Measurements from ENCODE around the gene SLC22A23.

SLC22A23 gene

DNA sequence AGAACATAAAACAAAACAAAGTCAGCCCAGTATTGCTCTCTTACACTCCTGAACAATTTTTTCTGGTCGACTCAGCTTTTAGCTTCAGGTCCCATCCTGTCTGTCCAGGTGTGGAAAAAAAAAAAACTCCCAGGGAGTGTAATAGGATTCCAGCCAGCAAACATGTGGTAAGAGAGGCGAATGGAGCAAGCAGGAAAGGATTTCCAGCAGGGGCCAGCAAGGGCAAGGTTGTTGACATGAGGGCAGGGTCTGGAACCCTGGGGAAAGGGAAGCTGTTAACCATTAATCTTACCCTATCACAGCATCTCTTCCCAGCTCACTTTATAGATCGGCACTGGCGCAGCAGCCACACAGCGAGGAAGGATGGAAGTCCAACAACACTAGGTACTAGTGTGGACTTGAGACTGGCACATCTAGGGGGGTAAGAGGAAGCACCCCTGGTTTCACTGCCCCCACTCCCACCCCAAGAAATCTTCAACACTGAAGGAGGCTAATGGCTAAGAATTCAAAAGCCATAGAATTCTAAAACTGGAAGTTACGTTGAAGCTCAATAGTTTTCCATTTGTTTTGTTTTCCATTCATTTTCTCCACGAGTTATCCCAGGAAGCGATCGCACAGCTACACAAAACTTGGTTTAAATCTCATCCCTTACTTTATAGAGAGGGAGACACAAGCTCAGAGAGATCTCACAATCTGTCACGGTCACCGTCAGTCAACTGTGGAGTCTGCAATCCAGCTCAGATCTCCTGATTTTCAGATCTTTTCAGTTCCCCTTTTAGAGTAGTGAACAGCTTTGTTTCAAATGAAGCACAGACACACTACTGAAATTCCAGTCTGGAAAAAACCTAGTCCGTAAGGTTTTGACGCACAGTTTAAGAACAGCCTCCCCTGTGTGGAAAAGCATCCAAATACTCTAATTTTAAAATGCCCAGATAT is 53.3 kb downstream of the SLC22A23 start:
- H3K18ac ChIP-seq (ENCODE audit: low read depth in 1 of 2, low read length in 2 of 2) = no peak overlapping the region
- no peak overlapping the region for H2BK120ac ChIP-seq (ENCODE audit: low read depth, low read length)
- peak overlapping the region; percentile 38 for H3K4me2 ChIP-seq (ENCODE audit: low read length, poor library complexity, severe bottlenecking)
- H3K79me1 ChIP-seq (replicated peaks; ENCODE audit: low read length, poor library complexity, severe bottlenecking) = no peaks in the 10 kb centered on the region
- no peak overlapping the region for H3K9ac ChIP-seq (ENCODE audit: low read length)
- no peak overlapping the region for H2BK5ac ChIP-seq (ENCODE audit: low read depth, low read length, poor library complexity, severe bottlenecking)
- H4K91ac ChIP-seq (ENCODE audit: low read length) = no peak overlapping the region
- H4K8ac ChIP-seq (ENCODE audit: low read length) = no peak overlapping the region
- no peak overlapping the region for H2BK15ac ChIP-seq (ENCODE audit: low read depth, poor library complexity, severe bottlenecking)
- H3K27ac ChIP-seq (ENCODE audit: low read length, poor library complexity, severe bottlenecking) = no peak overlapping the region
- peaks cover 0 to 12% of the 10 kb centered on the region in 2 experiments for H3K36me3 ChIP-seq (ENCODE audit: control insufficient read depth in 1 of 2, insufficient read depth in 2 of 2, low read depth in 1 of 2, low read length in 2 of 2)
- H2AK5ac ChIP-seq (ENCODE audit: low read length, severe bottlenecking) = no peak overlapping the region
- H3K14ac ChIP-seq (ENCODE audit: low read length in 2 of 2) = no peak overlapping the region
- H2BK12ac ChIP-seq (ENCODE audit: low read length in 2 of 2) = no peak overlapping the region
- H3K4ac ChIP-seq (ENCODE audit: low read depth in 1 of 2, low read length in 2 of 2) = no peak overlapping the region
- H3K4me1 ChIP-seq (ENCODE audit: control insufficient read depth, insufficient read depth, low read depth, low read length) = peaks cover 16% of the 10 kb centered on the region
- no peak overlapping the region for H2AFZ ChIP-seq (ENCODE audit: low read depth, low read length)
- 60% methylated on average over 13 of the region's 13 CpGs for WGBS
- no peaks in the 10 kb centered on the region for H3K27me3 ChIP-seq (ENCODE audit: control insufficient read depth in 1 of 2, insufficient read depth in 1 of 2, low read length in 2 of 2)
- DNase-seq = peak; percentile 18
- no peak overlapping the region for H3K23ac ChIP-seq (ENCODE audit: low read length in 2 of 2)
- no peak overlapping the region for H3K4me3 ChIP-seq (ENCODE audit: insufficient read depth in 1 of 2, low read depth in 1 of 2, low read length in 2 of 2)
- no peaks in the 10 kb centered on the region for H3K9me3 ChIP-seq (ENCODE audit: control insufficient read depth, low read length)

DNA sequence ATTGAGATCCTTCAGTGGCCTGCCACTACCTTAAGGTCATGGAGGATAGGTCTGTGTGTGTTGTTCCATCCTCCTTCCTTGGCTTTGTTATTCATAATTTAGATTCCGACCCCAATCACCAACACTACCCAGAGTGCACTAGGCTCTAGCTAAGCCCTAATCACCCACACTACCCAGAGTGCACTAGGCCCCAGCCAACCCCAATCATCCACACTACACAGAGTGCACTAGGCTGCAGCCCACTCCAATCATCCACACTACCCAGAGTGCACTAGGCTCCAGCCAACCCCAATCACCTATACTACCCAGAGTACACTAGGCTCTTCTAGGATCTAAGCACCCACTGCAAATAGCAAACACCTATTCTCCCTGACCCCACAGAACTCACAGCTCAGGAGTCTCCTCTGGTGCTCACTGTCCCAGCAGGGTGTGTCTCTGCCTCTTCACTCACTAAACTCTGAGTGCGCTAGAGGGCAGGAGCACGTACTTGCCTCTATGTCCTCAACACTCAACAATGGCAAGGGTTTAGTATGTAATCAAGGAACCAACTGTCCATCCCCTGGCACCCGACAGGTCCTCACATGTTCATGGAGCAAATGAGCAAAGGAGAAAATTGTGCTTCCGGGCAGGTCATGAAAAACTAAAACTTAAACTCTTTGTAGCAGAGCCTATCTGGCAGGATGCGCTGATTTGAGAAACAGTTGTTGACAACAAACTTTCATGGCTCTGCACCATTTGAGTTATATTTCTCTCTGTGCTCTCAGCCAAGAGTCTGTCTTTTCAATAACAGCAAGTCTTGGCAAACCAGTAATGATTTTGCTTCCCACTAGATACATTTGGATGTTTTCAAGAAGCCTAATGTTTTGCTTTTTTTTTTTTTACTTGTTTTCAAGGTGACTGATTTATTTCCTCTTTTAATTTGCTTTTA is 54.3 kb downstream of the SLC22A23 start:
- DNase-seq = no peak
- Histone ChIP-seq H3K79me1 (replicated peaks; ENCODE audit: low read length, poor library complexity, severe bottlenecking) (no peaks in the 10 kb centered on the region), H4K8ac (ENCODE audit: low read length) (no peak overlapping the region), H3K4ac (ENCODE audit: low read depth in 1 of 2, low read length in 2 of 2) (no peak overlapping the region), H3K14ac (ENCODE audit: low read length in 2 of 2) (peak overlapping the region in 1 of 2 experiments; percentile 35), H4K91ac (ENCODE audit: low read length) (no peak overlapping the region), H3K18ac (ENCODE audit: low read depth in 1 of 2, low read length in 2 of 2) (no peak overlapping the region), H2AFZ (ENCODE audit: low read depth, low read length) (no peak overlapping the region), H3K27ac (ENCODE audit: low read length, poor library complexity, severe bottlenecking) (no peak overlapping the region), H3K9ac (ENCODE audit: low read length) (no peak overlapping the region), H3K23ac (ENCODE audit: low read length in 2 of 2) (no peak overlapping the region), H2BK12ac (ENCODE audit: low read length in 2 of 2) (no peak overlapping the region), H2BK120ac (ENCODE audit: low read depth, low read length) (no peak overlapping the region), H2AK5ac (ENCODE audit: low read length, severe bottlenecking) (peak overlapping the region; percentile 0), H3K4me2 (ENCODE audit: low read length, poor library complexity, severe bottlenecking) (no peak overlapping the region), H2BK15ac (ENCODE audit: low read depth, poor library complexity, severe bottlenecking) (no peak overlapping the region), H2BK5ac (ENCODE audit: low read depth, low read length, poor library complexity, severe bottlenecking) (no peak overlapping the region), H3K4me1 (ENCODE audit: control insufficient read depth, insufficient read depth, low read depth, low read length) (peaks cover 16% of the 10 kb centered on the region), H3K36me3 (ENCODE audit: control insufficient read depth in 1 of 2, insufficient read depth in 2 of 2, low read depth in 1 of 2, low read length in 2 of 2) (peaks cover 0 to 7% of the 10 kb centered on the region in 2 experiments), H3K4me3 (ENCODE audit: insufficient read depth in 1 of 2, low read depth in 1 of 2, low read length in 2 of 2) (no peak overlapping the region), H3K9me3 (ENCODE audit: control insufficient read depth, low read length) (no peaks in the 10 kb centered on the region), H3K27me3 (ENCODE audit: control insufficient read depth in 1 of 2, insufficient read depth in 1 of 2, low read length in 2 of 2) (no peaks in the 10 kb centered on the region)
- 85% methylated on average over 6 of the region's 6 CpGs for WGBS

DNA sequence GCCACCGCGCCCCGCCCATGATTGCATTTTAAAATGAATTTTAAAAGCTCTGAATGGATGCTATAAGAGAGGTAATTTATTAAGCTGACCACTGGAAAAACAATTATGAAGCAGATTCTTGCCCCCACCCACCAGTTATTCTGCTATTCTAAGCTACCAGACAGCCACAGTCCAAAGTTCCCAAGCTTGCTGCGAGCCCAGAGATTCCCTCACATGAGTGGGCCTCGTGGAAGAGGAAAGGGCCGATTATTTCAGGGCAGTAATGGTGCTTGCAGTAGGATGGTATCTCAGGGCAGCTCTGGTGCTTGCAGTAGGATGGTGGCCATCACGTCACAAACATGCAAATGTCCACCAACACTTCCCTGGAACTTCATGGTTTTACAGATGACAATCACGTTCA is 56.7 kb downstream of the SLC22A23 start:
- H3K4me2 ChIP-seq (ENCODE audit: low read length, poor library complexity, severe bottlenecking) = no peak overlapping the region

More for the DNA sequence above, 56.7 kb downstream of the SLC22A23 start:
- Histone ChIP-seq H2BK5ac (ENCODE audit: low read depth, low read length, poor library complexity, severe bottlenecking) (no peak overlapping the region), H3K18ac (ENCODE audit: low read depth in 1 of 2, low read length in 2 of 2) (no peak overlapping the region), H4K8ac (ENCODE audit: low read length) (no peak overlapping the region), H3K9me3 (ENCODE audit: control insufficient read depth, low read length) (no peaks in the 10 kb centered on the region), H2AK5ac (ENCODE audit: low read length, severe bottlenecking) (no peak overlapping the region), H4K91ac (ENCODE audit: low read length) (no peak overlapping the region), H3K4me3 (ENCODE audit: insufficient read depth in 1 of 2, low read depth in 1 of 2, low read length in 2 of 2) (no peak overlapping the region), H3K27me3 (ENCODE audit: control insufficient read depth in 1 of 2, insufficient read depth in 1 of 2, low read length in 2 of 2) (no peaks in the 10 kb centered on the region), H3K4me1 (ENCODE audit: control insufficient read depth, insufficient read depth, low read depth, low read length) (peaks cover 15% of the 10 kb centered on the region), H3K36me3 (ENCODE audit: control insufficient read depth in 1 of 2, insufficient read depth in 2 of 2, low read depth in 1 of 2, low read length in 2 of 2) (peaks cover 0 to 7% of the 10 kb centered on the region in 2 experiments), H3K27ac (ENCODE audit: low read length, poor library complexity, severe bottlenecking) (no peak overlapping the region), H2BK120ac (ENCODE audit: low read depth, low read length) (no peak overlapping the region), H2BK15ac (ENCODE audit: low read depth, poor library complexity, severe bottlenecking) (no peak overlapping the region), H2AFZ (ENCODE audit: low read depth, low read length) (no peak overlapping the region), H2BK12ac (ENCODE audit: low read length in 2 of 2) (no peak overlapping the region), H3K9ac (ENCODE audit: low read length) (no peak overlapping the region), H3K4ac (ENCODE audit: low read depth in 1 of 2, low read length in 2 of 2) (no peak overlapping the region), H3K79me1 (replicated peaks; ENCODE audit: low read length, poor library complexity, severe bottlenecking) (no peaks in the 10 kb centered on the region), H3K14ac (ENCODE audit: low read length in 2 of 2) (no peak overlapping the region), H3K23ac (ENCODE audit: low read length in 2 of 2) (no peak overlapping the region)
- 98% methylated on average over 6 of the region's 8 CpGs for WGBS
- DNase-seq = no peak

Measured in mesenchymal stem cell (in vitro differentiated cells and primary cell).